8988T (cell line): Measurements from ENCODE around the gene FERMT3.

Source experiments
- DNase-seq: peaks from one replicate; pipeline ENCODE4 v3.0.0; 2011

The FERMT3 gene

DNA sequence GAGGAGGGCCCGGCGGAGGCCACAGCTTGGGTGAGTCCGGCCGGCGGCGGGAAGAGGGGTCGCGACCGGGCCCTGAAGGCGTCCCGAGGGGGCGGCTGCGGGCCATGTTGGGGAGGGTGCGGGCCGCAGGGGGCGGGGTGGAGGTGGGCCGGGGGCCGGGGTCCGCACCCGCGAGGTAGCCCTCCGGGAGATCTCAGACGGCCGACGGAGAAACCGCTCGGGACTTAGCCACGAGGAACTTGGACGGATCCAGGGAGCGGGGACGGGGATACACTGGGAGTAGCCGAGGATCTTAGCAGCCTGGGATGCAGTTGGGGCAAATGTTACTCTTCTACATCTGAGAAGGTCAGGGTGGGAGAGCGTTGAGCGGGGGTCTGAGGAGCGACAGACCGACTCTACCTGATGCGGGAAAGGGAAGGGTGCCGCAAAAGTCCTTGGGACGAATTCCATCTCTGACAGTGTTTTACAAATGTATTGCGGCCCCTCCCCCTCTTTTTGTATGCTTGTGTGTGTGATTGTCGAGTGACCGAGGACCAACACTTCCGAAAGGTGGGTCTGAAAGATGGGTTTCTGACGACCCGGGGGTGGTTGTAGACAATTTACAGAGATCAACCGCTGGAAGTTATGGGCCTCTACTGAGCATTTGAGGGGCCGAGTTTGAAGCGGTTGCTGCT lies 19.9 kb upstream of the FERMT3 start:
- no peak for DNase-seq

DNA sequence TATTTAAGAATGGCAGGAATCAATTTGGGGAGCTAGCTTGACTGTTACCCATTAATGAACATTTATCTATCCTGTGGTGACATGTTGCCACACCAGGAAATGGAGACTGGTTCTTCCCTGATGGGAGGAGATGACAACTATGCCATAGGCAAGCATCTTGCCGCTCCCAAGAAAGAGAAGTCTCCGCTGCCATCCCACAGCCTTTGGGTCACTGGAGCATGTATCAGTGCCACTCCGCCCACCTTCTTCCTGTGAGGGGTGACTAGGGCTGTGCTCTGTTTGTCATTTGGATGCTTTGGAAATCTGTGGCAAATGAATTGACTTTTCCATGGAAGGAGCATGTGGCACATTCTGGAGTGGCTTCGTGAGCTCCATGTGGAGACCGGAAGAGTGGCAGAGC lies 14.1 kb upstream of the FERMT3 start:
- DNase-seq = no peak

DNA sequence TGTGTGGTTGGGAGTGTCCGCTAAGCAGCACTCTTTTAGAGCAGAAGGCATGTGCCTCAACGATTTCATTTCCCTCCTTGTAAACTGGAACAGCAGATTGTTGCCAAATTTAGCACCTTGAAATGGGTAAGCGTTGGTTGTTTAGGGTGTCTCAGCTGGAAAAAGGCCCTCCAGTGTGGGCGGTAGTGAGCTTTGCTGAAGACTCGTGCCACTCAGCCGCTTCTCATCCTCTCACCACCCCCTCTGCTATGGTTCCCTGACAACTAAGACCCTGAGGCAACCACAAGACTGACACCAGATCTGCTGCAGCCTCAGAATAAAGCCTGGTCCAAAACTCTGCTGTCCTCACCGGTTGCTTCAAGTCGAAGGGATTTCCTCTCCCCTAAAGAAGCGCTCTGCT lies 9.9 kb upstream of the FERMT3 start:
- DNase-seq = no peak

DNA sequence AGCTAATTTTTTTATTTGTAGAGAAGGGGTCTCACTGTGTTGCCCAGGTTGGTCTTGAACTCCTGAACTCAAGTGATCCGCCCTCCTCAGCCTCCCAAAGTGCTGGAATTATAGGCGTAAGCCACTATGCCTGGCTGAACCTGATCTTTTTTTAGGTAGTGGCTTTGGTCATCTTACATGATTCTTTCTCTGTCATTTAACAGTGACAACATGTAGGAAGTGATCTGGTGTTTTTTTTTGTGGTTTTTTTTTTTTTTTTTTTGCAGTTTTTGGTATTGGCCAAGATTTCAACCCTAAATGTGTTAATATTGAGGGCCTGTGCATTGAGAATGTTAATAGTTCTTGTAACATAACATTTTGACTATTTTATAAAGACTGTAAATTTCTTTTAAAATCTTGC lies 8.0 kb upstream of the FERMT3 start:
- DNase-seq = no peak

DNA sequence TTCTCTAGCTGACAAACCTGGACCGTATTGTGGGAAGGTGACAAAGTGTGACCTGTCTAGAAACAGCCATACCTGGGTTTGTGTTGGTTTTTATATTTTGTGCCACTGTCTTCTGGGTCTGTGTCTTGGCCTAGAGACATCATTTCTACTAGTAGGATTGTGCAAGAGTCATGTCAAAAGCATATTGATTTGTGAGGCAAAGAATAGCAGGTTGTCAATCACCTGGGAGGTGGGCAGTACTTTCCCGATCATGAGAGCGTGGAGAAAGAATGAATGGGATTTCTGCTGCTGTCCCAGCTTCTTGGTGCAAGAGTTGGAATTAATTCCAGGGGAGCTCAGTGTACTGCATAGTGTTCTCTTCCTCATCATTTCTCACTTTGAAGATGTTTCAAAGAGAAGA lies 5.0 kb upstream of the FERMT3 start:
- no peak for DNase-seq

DNA sequence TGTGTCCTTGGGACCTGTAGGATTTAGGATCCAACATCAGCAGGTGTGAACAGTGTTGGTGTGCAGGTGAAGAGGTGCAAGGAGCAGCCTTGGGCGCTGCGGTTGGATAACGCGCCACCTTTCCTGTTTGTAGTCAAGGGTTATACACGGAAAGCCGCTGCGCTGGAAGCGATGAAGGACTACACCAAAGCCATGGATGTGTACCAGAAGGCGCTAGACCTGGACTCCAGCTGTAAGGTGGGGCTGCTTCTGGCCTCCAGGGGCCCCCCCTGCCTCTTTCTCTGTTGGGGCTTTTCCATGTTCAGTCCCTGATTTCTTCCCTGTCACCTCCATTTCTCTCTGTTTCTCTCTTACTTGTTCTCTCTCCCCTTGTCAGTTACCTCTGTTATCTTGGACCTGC lies 3.5 kb upstream of the FERMT3 start:
- no peak for DNase-seq

DNA sequence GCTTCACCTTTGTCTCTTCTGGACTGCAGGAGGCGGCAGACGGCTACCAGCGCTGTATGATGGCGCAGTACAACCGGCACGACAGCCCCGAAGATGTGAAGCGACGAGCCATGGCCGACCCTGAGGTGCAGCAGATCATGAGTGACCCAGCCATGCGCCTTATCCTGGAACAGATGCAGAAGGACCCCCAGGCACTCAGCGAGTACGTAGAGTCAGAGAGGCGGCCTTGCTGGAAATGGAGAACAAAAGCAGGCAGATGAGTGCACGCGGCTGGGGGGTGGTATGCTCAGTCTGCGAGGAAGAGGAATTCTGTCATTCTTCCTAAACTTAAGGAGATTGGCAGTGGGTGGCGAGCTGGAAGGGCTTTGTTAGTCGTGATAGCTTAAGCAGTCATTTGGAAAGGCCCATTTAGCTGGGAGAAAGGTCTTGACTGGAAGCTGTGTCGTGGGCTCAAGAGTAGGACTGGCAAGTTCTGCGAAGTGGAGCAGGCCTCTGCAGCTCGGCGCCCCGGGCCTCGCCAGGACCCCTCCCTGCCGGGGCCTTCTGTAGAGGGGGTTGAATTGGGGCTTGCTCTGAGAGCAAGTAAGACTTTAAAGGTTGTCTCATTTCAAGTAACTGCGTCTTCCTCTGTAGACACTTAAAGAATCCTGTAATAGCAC lies 3.0 kb upstream of the FERMT3 start:
- no peak for DNase-seq

DNA sequence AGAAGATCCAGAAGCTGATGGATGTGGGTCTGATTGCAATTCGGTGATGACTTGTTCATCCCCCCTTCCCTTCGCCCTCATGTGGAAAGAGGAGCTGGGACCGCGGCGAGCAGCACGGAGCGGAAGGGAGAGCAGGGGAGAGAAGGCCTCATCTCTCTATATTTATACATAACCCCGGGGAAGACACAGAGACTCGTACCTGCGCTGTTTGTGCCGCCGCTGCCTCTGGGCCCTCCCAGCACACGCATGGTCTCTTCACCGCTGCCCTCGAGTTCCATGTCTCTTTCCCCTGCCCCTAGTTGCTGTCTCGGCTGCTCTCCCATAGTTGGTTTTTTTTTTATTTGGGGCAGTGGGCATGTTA lies 2.5 kb upstream of the FERMT3 start:
- no peak for DNase-seq

DNA sequence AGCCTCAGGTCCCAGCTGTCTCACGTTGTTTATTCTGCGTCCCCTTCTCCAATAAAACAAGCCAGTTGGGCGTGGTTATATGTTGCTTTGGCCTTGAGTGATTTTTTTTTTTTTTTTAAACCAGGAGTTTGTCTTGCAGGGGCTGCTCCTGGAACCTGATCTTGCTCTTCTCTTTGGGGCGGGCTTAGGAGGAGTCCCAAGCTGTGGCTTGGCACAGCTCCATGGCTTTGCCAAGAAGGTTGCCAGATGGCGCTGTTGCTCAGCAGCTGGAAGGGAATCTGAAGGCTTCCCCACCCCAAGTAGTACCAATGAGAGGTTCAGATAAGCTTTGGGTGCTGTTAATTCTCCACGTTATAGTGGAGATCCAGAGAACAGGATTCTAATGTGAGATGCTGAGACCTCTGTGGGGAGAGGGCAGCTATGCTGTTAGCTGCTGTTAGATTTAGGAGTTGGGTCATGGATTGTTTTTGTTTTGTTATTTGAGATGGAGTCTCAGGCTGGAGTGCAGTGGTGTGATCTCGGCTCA lies 2.0 kb upstream of the FERMT3 start:
- peak; percentile 92 for DNase-seq

DNA sequence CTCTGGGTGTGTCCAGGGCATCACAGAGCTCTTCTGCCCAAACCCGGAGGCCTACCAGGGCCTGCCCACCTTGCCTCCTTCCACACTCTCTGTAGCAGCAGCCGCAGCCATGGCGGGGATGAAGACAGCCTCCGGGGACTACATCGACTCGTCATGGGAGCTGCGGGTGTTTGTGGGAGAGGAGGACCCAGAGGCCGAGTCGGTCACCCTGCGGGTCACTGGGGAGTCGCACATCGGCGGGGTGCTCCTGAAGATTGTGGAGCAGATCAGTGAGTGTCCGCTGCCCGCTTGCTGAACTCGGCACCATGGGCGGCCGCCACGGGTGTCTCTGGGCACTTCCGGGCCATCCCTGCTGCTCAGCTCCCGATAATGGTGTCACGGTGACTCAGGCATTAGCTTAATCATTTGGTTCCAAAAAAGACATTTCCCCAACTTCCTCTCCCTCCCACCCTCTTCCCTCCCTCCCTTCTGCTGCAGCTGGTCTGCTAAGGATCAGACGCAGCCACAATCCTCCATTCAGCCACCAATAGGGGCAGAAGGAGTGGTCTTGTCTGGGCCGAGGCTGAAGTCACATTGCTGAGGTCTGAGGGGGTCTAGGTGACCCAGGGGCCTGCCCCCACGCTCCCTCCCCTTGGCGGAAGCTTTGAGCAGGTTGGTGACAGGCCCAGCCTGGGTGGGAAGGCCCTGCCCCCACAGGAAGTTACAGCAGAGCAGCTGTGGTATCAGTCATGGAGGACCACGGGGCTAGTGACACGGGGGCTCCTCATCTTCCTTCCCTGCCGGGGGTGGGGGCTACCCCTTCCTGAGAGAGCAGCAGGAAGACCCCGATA lies 950 bp downstream of the FERMT3 start:
- DNase-seq = no peak

DNA sequence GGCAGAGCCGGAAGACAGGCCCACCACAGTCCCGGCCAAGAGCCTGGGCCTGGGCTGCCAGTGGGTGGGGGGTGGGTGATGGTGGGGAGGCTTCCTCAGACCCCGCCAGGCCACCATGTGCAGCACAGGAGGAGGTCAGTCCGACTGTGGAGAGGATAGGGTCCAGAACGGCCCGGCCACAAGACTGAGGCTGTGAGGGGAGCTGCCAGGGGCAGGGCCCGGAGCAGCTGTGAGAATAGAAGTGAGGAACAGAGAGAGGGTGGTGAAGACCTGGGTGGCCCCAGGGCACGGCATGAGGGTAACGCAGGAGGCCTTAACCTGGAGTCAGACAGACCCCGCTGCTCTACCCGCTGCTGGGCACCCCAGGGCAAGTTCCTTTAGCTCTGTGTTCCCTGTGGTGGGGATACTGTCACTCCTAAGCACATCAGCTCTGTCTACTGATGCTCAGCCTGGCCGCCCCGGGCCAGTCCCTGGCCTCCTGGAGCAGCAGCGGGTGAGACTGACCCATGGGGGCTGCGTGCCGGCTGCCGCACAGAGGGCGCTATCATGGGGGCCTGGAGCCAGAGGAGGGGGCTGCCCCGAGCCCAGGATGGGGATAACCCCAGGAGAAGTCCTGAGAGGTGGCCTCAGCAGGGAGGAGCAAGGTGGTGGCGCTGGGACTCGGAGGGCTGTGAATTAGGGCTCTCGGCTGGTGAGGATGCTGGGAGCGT lies 1.7 kb downstream of the FERMT3 start:
- DNase-seq = no peak

DNA sequence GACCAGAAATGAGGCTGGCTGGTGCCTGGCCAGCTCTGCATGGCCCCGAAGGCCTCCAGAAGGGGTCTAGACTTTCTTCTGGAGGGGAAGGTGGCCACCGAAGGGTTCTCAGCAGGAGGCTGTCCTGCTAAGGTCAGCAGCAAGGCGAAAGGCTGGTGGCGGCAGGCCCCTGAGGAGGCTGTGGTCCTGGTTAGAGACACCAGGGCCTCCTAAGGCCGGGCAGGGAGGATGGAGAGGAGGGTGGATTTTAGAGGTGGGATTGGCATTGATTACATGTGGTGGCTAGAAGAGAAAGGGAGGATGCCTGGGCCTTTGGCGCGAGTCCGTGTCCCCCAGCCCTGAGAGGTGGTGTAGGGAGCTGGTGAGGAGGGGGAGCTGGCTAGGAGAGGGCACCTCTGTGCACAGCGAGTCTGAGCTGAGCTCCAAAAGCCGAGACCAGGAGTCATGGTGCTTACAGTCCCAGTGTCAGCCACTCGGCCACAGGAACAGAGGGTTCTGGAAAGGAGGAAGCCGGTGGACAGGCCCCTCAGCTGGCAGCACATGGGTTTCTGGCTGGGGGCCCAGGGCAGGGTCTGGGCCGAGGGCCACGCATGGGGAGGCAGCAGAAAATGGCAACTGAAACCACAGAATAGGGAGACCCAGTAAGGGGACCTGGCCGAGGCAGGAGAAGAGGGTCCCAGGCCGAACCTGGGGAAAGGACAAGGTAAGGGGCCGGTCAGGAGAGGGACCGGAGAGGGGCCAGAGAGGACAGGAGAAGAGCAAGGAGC lies 2.5 kb downstream of the FERMT3 start:
- no peak for DNase-seq

DNA sequence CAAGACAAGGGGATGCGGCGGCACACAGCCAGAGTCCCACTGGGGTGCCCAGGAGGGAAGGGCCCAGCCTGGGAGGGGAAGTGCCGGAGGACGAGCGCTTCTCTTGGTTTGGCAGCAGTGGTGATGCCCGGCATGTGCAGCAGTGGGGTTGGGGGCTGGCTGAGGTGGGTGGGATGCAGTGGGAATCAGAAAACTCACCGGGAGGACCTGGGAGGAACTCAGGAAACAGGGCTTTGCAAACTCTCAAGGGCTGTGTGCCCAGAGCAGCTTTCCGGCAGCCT lies 3.0 kb downstream of the FERMT3 start:
- no peak for DNase-seq

DNA sequence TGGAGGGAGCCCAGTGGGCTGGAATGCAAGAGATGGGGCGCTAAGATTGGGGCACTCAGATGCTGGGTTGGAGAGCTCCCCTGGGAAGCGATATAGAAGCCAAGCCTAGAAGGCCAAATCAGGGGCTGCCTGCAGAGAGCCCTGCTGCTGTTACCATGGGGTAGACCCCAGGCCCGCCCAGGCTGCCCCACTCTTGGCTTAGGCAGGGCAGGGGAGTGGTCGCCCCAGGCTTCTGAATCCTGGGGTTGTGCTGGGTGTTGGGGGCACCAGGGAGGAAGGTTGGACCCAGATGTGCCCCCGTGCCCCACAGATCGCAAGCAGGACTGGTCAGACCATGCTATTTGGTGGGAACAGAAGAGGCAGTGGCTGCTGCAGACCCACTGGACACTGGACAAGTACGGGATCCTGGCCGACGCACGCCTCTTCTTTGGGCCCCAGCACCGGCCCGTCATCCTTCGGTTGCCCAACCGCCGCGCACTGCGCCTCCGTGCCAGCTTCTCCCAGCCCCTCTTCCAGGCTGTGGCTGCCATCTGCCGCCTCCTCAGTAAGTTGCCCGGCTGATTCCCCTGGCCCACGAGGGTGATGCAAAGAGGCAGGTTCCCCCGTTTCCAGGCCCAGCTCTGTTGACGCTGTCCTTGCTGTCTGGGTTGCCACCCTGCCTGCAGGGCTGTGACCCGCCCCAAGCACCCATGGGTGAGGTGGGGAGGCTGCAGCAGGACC lies 3.9 kb downstream of the FERMT3 start:
- DNase-seq = no peak

DNA sequence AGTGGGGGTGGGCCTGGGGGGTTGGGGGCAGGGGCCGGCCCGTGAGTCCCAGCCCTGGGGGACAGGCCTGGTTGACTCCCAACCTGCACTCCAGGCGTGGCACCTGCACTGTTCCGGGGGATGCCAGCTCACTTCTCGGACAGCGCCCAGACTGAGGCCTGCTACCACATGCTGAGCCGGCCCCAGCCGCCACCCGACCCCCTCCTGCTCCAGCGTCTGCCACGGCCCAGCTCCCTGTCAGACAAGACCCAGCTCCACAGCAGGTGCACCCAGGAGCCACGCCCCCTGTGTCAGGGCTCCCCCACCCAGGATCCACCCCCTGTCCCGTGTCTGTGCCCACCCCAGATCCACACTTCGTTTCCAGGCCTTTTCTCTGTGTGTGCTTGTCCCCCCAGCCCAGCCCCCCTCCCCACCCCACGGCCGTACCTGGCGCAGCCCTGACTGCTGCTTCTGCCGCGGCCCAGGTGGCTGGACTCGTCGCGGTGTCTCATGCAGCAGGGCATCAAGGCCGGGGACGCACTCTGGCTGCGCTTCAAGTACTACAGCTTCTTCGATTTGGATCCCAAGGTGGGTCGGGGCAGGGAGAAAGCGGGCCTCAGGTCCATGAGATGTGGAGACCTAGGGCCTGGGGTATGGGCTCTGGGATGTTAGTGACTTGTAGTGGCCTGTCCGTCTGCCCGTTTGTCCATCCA lies 4.8 kb downstream of the FERMT3 start:
- DNase-seq = no peak

DNA sequence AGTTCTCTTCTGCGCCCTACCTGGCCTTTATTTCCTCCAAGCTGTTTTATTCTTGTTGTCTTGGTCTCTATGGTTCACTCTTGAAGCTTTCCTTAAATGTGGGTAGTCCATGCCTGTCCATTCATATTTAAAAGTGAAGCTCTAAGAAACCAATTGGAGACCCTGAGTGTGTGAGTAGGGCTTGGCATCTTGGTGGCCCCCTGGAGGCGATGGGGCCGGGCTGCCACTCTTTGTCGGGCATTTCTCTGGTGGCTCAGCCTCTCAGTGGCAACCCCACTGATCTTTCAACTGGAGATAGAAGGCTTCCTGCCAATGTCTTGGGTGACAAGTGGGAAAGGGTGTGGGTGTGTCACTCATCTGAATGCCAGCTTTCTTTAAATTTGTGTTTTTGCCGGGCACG lies 10.4 kb downstream of the FERMT3 start:
- no peak for DNase-seq

DNA sequence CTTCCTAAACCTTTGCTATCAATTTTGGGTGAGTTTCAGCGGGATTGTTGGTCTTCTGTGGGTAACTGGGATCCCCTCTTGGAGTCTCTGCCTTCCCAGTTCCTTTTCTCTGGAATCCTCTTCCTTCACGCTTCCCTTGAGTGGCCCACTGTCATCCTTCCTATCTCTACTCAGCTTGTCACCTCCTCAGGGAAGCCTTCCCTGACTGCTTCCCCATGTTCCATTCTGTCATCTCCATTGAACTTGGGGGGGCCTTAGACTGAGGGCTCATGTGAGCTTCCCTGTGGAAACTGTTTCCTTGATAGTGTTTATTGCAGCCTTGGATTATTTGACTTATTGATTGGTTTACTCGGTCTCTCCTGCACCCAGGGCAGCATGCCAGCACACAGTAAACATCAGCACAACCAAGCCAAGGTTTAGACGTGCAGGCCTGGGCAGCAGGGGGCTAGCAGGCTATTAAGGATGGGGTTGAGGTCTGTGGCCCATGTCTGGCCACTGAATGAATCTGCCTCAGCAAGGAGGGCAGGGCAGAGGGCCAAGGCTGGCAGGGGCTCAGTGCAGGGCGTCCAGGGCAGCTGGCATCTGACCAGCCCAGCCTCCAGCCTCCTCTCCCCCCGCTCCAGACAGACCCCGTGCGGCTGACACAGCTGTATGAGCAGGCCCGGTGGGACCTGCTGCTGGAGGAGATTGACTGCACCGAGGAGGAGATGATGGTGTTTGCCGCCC lies 12.3 kb downstream of the FERMT3 start:
- no peak for DNase-seq

DNA sequence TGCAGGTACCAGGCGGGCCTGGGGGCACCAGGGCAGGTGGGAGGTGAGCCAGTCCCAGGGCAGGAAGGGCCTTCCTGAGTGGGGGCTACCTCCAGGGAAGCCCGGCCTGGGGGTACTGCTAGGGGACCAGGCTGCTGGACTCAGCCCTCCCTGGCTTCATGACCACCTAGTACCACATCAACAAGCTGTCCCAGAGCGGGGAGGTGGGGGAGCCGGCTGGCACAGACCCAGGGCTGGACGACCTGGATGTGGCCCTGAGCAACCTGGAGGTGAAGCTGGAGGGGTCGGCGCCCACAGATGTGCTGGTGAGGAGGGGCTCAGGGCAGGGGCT lies 12.8 kb downstream of the FERMT3 start:
- DNase-seq = no peak

DNA sequence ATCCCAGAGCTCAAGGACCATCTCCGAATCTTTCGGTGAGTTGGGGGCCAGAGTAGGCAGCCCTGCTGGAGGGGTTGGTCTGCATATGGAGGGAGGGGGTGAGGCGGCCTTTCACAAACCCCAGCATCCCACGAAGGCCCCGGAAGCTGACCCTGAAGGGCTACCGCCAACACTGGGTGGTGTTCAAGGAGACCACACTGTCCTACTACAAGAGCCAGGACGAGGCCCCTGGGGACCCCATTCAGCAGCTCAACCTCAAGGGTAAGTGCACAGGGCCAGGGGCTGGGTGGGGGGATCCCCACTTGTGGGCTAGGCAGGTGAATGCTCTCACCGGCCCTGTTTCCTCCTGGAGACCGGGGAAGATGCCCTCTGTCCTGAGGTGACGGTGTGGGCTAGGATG lies 13.2 kb downstream of the FERMT3 start:
- no peak for DNase-seq

DNA sequence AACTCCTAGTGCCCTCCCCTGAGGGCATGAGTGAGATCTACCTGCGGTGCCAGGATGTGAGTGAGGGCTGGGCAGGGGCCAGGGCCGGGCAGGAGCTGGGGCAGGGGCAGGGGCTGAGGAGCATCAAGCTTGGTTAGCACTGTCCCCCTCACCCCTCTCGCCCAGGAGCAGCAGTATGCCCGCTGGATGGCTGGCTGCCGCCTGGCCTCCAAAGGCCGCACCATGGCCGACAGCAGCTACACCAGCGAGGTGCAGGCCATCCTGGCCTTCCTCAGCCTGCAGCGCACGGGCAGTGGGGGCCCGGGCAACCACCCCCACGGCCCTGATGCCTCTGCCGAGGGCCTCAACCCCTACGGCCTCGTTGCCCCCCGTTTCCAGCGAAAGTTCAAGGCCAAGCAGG lies 13.8 kb downstream of the FERMT3 start:
- DNase-seq = no peak

DNA sequence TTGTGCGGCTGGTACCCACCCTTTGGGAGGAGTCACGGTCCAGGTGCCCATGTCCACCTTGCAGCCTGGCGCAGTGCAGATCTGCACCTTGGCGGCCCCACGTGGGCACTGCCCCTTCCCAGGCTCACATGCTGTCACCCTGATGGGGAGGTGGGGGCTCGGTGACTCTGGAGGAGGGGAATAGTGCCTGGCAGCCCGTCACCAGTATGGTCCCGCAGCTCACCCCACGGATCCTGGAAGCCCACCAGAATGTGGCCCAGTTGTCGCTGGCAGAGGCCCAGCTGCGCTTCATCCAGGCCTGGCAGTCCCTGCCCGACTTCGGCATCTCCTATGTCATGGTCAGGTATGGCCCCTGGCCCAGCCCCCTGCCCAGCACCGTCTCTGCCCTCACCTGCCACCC lies 14.3 kb downstream of the FERMT3 start:
- DNase-seq = no peak
